Thymus (tissue), 11 donors: ENCODE measurements around the gene EXOC1. TPM values are rescaled to one million over a fixed set of nuclear protein-coding genes. Genes with fewer than 3 reads are reported as not detected.

Source experiments
- DNase-seq, 9 donors: peaks; one replicate each; pipeline ENCODE4 v3.0.0-alpha.2; 2013; ENCODE audit warnings: low spot score in 9 of 9, low read depth in 6 of 9, missing footprints in 1 of 9
- H3K27ac ChIP-seq, 2 donors: one replicate each; pipeline ENCODE4 v1.5.1; 2013; ENCODE audit warnings: control low read depth in 1 of 2, low read depth in 1 of 2, low read length in 1 of 2, mild to moderate bottlenecking in 1 of 2, moderate library complexity in 1 of 2
- H3K27me3 ChIP-seq, 2 donors: one replicate each; pipeline ENCODE4 v1.5.1; 2013; ENCODE audit warnings: low read length in 1 of 2; ENCODE audit not compliant: control insufficient read depth in 2 of 2, insufficient read depth in 1 of 2
- H3K36me3 ChIP-seq, 2 donors: one replicate each; pipeline ENCODE4 v1.5.1; 2013; ENCODE audit warnings: low read length in 1 of 2, mild to moderate bottlenecking in 1 of 2, moderate library complexity in 1 of 2; ENCODE audit not compliant: control insufficient read depth in 2 of 2, insufficient read depth in 2 of 2
- H3K4me1 ChIP-seq, 2 donors: one replicate each; pipeline ENCODE4 v1.5.1; 2013; ENCODE audit warnings: low read length in 2 of 2; ENCODE audit not compliant: control insufficient read depth in 2 of 2, insufficient read depth in 2 of 2
- H3K4me3 ChIP-seq, 2 donors: one replicate each; pipeline ENCODE4 v1.5.1; 2013; ENCODE audit warnings: low read length in 2 of 2, control low read depth in 1 of 2, mild to moderate bottlenecking in 1 of 2
- H3K9me3 ChIP-seq, 2 donors: one replicate each; pipeline ENCODE4 v1.5.1; 2013; ENCODE audit warnings: low read length in 1 of 2, mild to moderate bottlenecking in 1 of 2; ENCODE audit not compliant: control insufficient read depth in 2 of 2, insufficient read depth in 1 of 2
- WGBS: extraction: QIAGEN DNeasy Blood & Tissue Kit; methylation state at CpG from one replicate; pipeline ENCODE4 v1.1.7; 2013; 5-methylcytosine and 5-hydroxymethylcytosine counted together
- polyA plus RNA-seq: library from polyadenylated mRNA; stranded (reverse); fragments of 200-250 nt; gene quantifications from one replicate; pipeline ENCODE4 v1.2.3, GENCODE V29; 2013
- total RNA-seq: library from RNA; stranded (reverse); fragments of 120-200 nt; gene quantifications from one replicate; pipeline ENCODE4 v1.2.4, GENCODE V29; 2013
- donor health status: healthy.

The EXOC1 gene
- total and polyA plus RNA-seq, 2 donors: 30.5 to 38.8 TPM

DNA sequence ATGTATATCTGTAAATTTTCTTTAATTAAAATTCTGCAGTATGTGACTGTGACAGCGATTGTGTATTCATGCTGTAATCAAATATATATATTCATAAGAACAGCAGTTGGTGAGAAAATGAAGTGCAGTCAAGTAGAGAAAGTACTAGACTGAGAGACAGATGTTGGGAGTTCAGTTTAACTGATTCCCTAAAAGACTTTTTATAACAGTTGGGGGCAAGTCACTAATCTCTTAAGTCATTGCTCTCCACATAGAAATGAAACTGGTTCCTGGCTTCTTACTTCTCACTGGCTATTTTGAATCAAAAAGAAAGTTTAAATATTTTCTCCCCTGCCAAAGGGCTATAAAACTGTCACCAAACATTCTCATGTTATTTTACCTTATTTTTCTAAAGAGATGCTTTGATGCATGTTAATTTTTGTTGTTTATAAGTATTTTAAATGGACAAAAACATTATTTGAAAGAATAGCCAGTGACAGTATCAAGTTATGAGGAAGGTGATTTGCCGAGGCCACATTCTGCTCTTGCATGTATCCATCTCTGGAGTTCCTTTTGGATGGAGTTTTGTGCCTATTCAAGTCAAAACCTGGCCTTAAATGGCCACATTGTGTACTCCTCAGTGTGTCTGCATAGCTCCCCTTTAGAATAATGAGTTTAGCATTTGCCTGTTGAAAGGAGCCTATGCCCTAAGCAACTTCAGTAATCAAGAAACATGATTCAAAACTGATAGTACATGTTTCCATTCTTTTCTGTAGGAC, 30.8 kb downstream of the EXOC1 start:
- Histone ChIP-seq H3K9me3 (no peaks in the 10 kb centered on the region), H3K4me1 (no peaks in the 10 kb centered on the region), H3K36me3 (peaks cover 12 to 21% of the 10 kb centered on the region in 2 donors), H3K4me3 (no peak overlapping the region), H3K27me3 (no peaks in the 10 kb centered on the region), H3K27ac (no peak overlapping the region)
- WGBS: 84% methylated on average over 2 of the region's 2 CpGs
- DNase-seq: no peak

- WGBS: 80% methylated on average over 1 of the region's 1 CpG
- no peak for DNase-seq
- Histone ChIP-seq H3K36me3 (peaks cover 11 to 20% of the 10 kb centered on the region in 2 donors), H3K27me3 (no peaks in the 10 kb centered on the region), H3K9me3 (no peaks in the 10 kb centered on the region), H3K4me1 (no peaks in the 10 kb centered on the region), H3K4me3 (no peak overlapping the region), H3K27ac (no peak overlapping the region)
Observed at GRCh38 chr4:55884851-55885219, 31.4 kb downstream of the EXOC1 start.

- Histone ChIP-seq H3K36me3 (peaks cover 2 to 17% of the 10 kb centered on the region in 2 donors), H3K9me3 (no peaks in the 10 kb centered on the region), H3K4me3 (no peak overlapping the region), H3K4me1 (no peaks in the 10 kb centered on the region), H3K27ac (no peak overlapping the region), H3K27me3 (no peaks in the 10 kb centered on the region)
- WGBS: 94% methylated on average over 1 of the region's 1 CpG
- DNase-seq: no peak
Observed at GRCh38 chr4:55887594-55887993, 34.1 kb downstream of the EXOC1 start.

DNA sequence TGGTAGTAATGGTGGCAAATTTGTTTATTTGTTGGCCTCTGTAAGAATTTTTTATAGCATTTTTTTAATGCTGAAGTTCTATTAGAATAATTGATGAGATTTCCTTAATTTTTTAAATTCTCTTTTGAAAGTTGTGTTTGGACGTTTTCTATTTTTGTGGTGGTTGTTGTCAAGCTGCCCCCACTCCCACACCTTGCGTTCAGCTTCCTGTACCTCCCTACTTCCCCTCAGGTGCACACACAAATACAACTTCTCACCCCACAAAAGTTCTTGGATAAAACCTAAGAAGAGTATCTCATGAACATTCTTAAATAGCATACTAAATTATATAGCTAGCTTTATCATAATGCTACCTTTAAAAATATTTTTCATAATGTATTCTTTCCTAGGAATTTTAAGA, 38.7 kb downstream of the EXOC1 start:
- WGBS: 8% methylated on average over 2 of the region's 2 CpGs
- no peaks in the 10 kb centered on the region for H3K27me3 ChIP-seq
- H3K9me3 ChIP-seq: no peaks in the 10 kb centered on the region
- H3K4me1 ChIP-seq: no peaks in the 10 kb centered on the region
- H3K36me3 ChIP-seq: peaks cover 10 to 28% of the 10 kb centered on the region in 2 donors
- DNase-seq: no peak
- H3K4me3 ChIP-seq: no peak overlapping the region
- no peak overlapping the region for H3K27ac ChIP-seq

GRCh38 chr4:55896622-55897021, 43.2 kb downstream of the EXOC1 start:
- no peak overlapping the region for H3K4me3 ChIP-seq
- H3K9me3 ChIP-seq: no peaks in the 10 kb centered on the region
- no peaks in the 10 kb centered on the region for H3K27me3 ChIP-seq
- DNase-seq: no peak
- WGBS: 94% methylated on average over 3 of the region's 3 CpGs
- no peak overlapping the region for H3K27ac ChIP-seq
- no peaks in the 10 kb centered on the region for H3K4me1 ChIP-seq
- H3K36me3 ChIP-seq: peaks cover 10 to 25% of the 10 kb centered on the region in 2 donors

DNA sequence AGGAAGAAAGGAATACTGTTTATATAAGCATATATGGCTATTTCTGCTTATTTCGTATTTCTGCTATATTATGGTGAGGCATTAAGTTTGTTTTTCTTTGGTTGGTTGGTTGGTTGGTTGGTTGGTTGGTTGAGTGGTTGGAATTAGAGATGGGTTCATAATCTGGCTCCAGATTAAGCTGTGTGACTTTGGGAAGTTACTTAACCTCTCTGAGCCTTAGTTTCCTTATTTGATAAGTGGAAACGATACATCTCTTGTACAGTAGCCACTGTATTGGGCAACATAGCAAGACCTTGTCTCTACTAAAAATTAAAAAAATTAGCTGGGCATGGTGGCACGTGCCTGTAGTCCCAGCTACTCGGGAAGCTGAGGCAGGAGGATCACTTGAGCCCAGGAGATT, 49.2 kb downstream of the EXOC1 start:
- no peak overlapping the region for H3K27ac ChIP-seq
- WGBS: 97% methylated on average over 4 of the region's 4 CpGs
- H3K36me3 ChIP-seq: peaks cover 0 to 18% of the 10 kb centered on the region in 2 donors
- DNase-seq: no peak
- no peaks in the 10 kb centered on the region for H3K27me3 ChIP-seq
- no peaks in the 10 kb centered on the region for H3K4me1 ChIP-seq
- H3K4me3 ChIP-seq: no peak overlapping the region
- H3K9me3 ChIP-seq: no peaks in the 10 kb centered on the region

GRCh38 chr4:55903577-55903976, 50.1 kb downstream of the EXOC1 start:
- Histone ChIP-seq H3K27me3 (no peaks in the 10 kb centered on the region), H3K4me3 (no peak overlapping the region), H3K9me3 (no peaks in the 10 kb centered on the region), H3K4me1 (no peaks in the 10 kb centered on the region), H3K36me3 (peaks cover 0 to 14% of the 10 kb centered on the region in 2 donors), H3K27ac (no peak overlapping the region)
- no peak for DNase-seq

GRCh38 chr4:55904576-55904975, 51.1 kb downstream of the EXOC1 start:
- Histone ChIP-seq H3K36me3 (peaks cover 0 to 14% of the 10 kb centered on the region in 2 donors), H3K9me3 (no peaks in the 10 kb centered on the region), H3K4me3 (no peak overlapping the region), H3K4me1 (no peaks in the 10 kb centered on the region), H3K27me3 (no peaks in the 10 kb centered on the region), H3K27ac (no peak overlapping the region)
- DNase-seq: no peak

DNA sequence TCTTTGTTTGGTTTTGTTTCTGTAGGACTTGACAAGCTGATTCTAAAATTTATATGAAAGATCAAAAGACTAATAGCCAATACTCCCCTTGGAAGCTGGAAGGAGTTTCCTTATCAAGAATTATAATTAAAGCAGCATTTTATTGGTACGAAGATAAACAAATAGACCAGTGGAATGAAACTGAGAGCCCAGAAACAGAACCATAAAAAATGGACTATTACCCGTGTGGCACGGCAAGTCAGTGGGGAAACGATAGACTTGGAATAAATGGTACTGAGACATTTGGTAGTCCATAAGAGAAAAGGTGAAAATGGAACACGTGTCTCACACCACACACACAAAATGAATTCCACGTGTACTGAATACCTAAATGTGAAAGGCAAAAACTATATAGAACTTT, 52.9 kb downstream of the EXOC1 start:
- DNase-seq: no peak
- Histone ChIP-seq H3K27ac (no peak overlapping the region), H3K4me3 (no peak overlapping the region), H3K27me3 (no peaks in the 10 kb centered on the region), H3K36me3 (peaks cover 0 to 10% of the 10 kb centered on the region in 2 donors), H3K9me3 (no peaks in the 10 kb centered on the region), H3K4me1 (no peaks in the 10 kb centered on the region)
- 81% methylated on average over 6 of the region's 6 CpGs for WGBS
